Activated CD4-positive, alpha-beta memory T cell treated with anti-CD3 and anti-CD28 coated beads, Interleukin-2, amount 10 ng/mL, durations not matched to agents 7 days and 5 days (primary cell): ENCODE measurements around the gene ACO1. TPM values are rescaled to one million over a fixed set of nuclear protein-coding genes. Genes with fewer than 3 reads are reported as not detected.

ENCODE experiments used
- CTCF ChIA-PET: fragments of 350-600 bp; sonication (Branson Sonifier 250); formaldehyde crosslinking; loops from one replicate; lab custom pipeline; 2021; ENCODE audit warnings: antibody characterized with exemption, inconsistent platforms; lab: Charles Lee
- POLR2A ChIA-PET: fragments of 350-600 bp; sonication (Branson Sonifier 250); formaldehyde crosslinking; loops from one replicate; lab custom pipeline; 2021; ENCODE audit warnings: antibody characterized with exemption; lab: Charles Lee
- DNase-seq: peaks from one replicate; pipeline ENCODE4 v3.0.0-alpha.2; 2020
- H3K27ac Mint-ChIP-seq: one replicate; pipeline ENCODE4 v1.8.0; 2021; ENCODE audit warnings: mild to moderate bottlenecking, mixed read lengths
- H3K27me3 Mint-ChIP-seq: one replicate; pipeline ENCODE4 v1.8.0; 2021; ENCODE audit warnings: mixed read lengths
- H3K36me3 Mint-ChIP-seq: one replicate; pipeline ENCODE4 v1.8.0; 2021; ENCODE audit warnings: low read depth, mixed read lengths
- H3K4me1 Mint-ChIP-seq: one replicate; pipeline ENCODE4 v1.8.0; 2021; ENCODE audit warnings: mixed read lengths
- H3K4me3 Mint-ChIP-seq: one replicate; pipeline ENCODE4 v1.8.0; 2021; ENCODE audit warnings: mild to moderate bottlenecking, mixed read lengths
- H3K9me3 Mint-ChIP-seq: one replicate; pipeline ENCODE4 v1.8.0; 2021; ENCODE audit warnings: mixed read lengths
- total RNA-seq, 2 experiments: library from RNA; stranded (reverse); gene quantifications; one replicate each; pipeline ENCODE4 v1.2.3, GENCODE V29; 2021

Gene ACO1
- total RNA-seq, 2 experiments from 2014 or later, result 6.4 to 6.6 TPM

GRCh38 chr9:32359452-32359851, 25.0 kb upstream of the ACO1 start:
- Mint-ChIP-seq H3K27me3 (peaks cover 17% of the 10 kb centered on the region), H3K36me3 (no peaks in the 10 kb centered on the region), H3K27ac (no peak overlapping the region), H3K9me3 (no peaks in the 10 kb centered on the region), H3K4me3 (no peak overlapping the region), H3K4me1 (no peaks in the 10 kb centered on the region)
- POLR2A ChIA-PET, result no interaction called here
- no peak for DNase-seq
- CTCF ChIA-PET, result no interaction called here

DNA sequence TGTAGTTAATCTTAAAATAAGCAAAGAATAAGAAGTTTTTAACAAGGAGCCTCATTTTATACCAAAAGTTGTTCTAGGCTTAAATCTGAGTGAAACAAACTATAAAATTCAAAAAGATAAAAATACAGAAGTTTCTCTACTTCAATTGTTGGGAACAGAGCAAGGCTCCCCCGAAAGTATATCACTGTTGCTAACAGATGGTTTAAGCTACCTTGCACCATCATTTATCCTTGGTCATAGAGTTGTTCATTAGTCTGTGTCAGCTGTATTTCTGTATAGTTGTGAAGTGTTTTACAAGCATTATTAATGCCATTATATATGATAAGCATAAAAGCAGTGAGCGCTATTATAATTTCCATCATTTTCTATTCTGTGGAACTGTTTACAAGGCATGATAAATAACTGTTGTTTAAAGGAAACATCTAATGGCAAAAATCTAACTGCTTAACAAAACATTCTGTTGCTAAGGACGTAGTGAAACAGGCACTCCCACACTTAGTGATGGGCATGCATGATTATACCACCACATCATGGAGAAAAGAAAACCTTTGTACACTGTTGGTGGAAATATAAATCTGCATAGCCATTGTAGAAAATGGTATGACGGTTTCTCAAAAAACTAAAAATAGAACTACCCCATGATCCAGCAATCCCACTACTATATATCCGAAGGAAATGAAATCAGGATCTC, 23.3 kb upstream of the ACO1 start:
- no peak overlapping the region for H3K4me3 Mint-ChIP-seq
- no peak overlapping the region for H3K27ac Mint-ChIP-seq
- POLR2A ChIA-PET, result no interaction called here
- H3K27me3 Mint-ChIP-seq, result peaks cover 17% of the 10 kb centered on the region
- no peaks in the 10 kb centered on the region for H3K9me3 Mint-ChIP-seq
- DNase-seq, result no peak
- no peaks in the 10 kb centered on the region for H3K36me3 Mint-ChIP-seq
- CTCF ChIA-PET, result no interaction called here
- H3K4me1 Mint-ChIP-seq, result no peaks in the 10 kb centered on the region

DNA sequence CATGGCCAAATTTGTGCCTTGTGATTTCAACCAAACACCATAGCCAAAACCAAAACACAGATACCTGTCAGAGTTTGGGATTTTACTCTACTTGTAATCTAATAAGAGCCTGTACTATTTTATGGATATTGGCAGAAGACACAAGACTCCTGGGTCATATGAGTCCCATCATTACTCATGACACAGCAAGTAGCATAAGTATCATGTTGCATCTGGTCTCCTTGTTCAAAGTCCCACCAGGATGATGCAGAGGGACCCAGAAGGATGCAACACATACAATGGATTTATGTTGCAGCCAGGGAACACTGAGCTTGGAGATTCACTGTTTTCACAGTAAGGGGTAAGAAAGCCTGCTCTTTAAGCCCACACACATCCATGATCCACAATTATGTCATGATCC, 13.2 kb upstream of the ACO1 start:
- H3K9me3 Mint-ChIP-seq, result peaks cover 3% of the 10 kb centered on the region
- H3K4me1 Mint-ChIP-seq, result no peaks in the 10 kb centered on the region
- no peak overlapping the region for H3K4me3 Mint-ChIP-seq
- peaks cover 3% of the 10 kb centered on the region for H3K27me3 Mint-ChIP-seq
- ChIA-PET CTCF (interaction anchor here (2.0 kb wide), 1 partner anchor 8 kb away, joined by 5 read pairs; no protein-coding TSS in a partner anchor), POLR2A (no interaction called here)
- H3K27ac Mint-ChIP-seq, result no peak overlapping the region
- H3K36me3 Mint-ChIP-seq, result no peaks in the 10 kb centered on the region
- DNase-seq, result no peak

DNA sequence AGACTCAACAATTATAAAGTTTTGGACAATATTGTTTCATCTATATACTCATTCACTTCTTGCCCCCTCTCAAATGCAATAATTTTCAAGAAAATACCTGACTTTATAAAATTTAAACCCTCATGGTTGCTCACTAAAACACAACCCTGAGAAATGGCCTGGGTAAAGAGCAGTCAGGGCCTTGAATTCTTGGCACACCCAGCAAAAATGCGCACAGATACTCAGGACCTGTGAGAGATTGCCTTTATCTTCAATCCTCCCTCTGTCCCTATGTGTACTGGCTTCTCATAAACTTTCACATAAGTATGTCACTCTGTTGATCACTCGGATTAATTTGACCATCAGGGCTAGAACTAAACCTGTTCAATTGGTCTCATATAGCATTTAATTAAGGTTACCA, 12.8 kb upstream of the ACO1 start:
- Mint-ChIP-seq H3K27me3 (peaks cover 3% of the 10 kb centered on the region), H3K4me1 (no peaks in the 10 kb centered on the region), H3K4me3 (no peak overlapping the region), H3K36me3 (no peaks in the 10 kb centered on the region), H3K9me3 (peaks cover 3% of the 10 kb centered on the region), H3K27ac (no peak overlapping the region)
- POLR2A ChIA-PET, result no interaction called here
- CTCF ChIA-PET, result interaction anchor here (2.0 kb wide), 1 partner anchor 7 kb away, joined by 5 read pairs; no protein-coding TSS in a partner anchor
- no peak for DNase-seq

GRCh38 chr9:32376285-32376684, 8.2 kb upstream of the ACO1 start:
- Mint-ChIP-seq H3K4me1 (peaks cover 10% of the 10 kb centered on the region), H3K27ac (no peak overlapping the region), H3K36me3 (no peaks in the 10 kb centered on the region), H3K27me3 (peaks cover 15% of the 10 kb centered on the region), H3K4me3 (no peak overlapping the region), H3K9me3 (no peaks in the 10 kb centered on the region)
- CTCF ChIA-PET, result interaction anchor here (0.8 to 5.4 kb wide), 6 partner anchors 22 to 212 kb away, joined by 3 to 416 read pairs (median 12); partner anchors contain the start of genes NDUFB6 and RIGI
- DNase-seq, result no peak
- POLR2A ChIA-PET, result interaction anchor here (0.7 kb wide), 1 partner anchor 204 kb away, joined by 3 read pairs; no protein-coding TSS in a partner anchor

DNA sequence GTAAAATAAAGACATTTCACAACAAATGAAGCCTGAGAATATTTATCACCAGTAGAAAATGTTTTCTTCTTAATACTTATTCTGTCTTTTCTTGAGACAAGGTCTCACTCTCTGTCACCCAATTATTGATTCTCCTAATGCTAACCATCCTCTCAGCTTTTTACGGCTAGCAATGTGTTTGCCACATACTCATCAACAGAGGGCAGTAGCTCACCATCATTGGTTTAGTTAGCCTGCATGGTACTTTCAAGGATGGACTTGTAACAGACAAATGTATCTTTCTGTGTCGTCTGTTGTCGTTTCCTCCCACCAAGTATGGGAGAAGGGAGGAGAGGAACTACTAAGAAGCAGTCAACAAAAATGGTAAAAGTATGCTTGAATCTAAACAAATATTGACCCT, 5.9 kb upstream of the ACO1 start:
- no peak overlapping the region for H3K27ac Mint-ChIP-seq
- CTCF ChIA-PET, result interaction anchor here (0.7 to 5.4 kb wide), 36 partner anchors 8 to 595 kb away, joined by 3 to 416 read pairs (median 5); partner anchors contain the start of genes NDUFB6, RIGI, SMIM27 and TOPORS
- no peak overlapping the region for H3K4me3 Mint-ChIP-seq
- POLR2A ChIA-PET, result interaction anchor here (2.0 to 3.0 kb wide), 3 partner anchors 147 to 201 kb away, joined by 12 to 31 read pairs (median 20); partner anchors contain the start of genes NDUFB6 and RIGI
- peak; percentile 40 for DNase-seq
- H3K27me3 Mint-ChIP-seq, result peaks cover 30% of the 10 kb centered on the region
- H3K36me3 Mint-ChIP-seq, result no peaks in the 10 kb centered on the region
- peaks cover 11% of the 10 kb centered on the region for H3K4me1 Mint-ChIP-seq
- no peaks in the 10 kb centered on the region for H3K9me3 Mint-ChIP-seq

- Mint-ChIP-seq H3K27ac (no peak overlapping the region), H3K4me3 (no peak overlapping the region), H3K27me3 (peaks cover 35% of the 10 kb centered on the region), H3K9me3 (no peaks in the 10 kb centered on the region), H3K36me3 (no peaks in the 10 kb centered on the region), H3K4me1 (peaks cover 16% of the 10 kb centered on the region)
- DNase-seq, result peak; percentile 49
- ChIA-PET CTCF (interaction anchor here (0.7 to 5.4 kb wide), 44 partner anchors 8 to 595 kb away, joined by 3 to 416 read pairs (median 5); partner anchors contain the start of genes NDUFB6, RIGI, SMIM27 and TOPORS), POLR2A (interaction anchor here (0.6 to 3.0 kb wide), 6 partner anchors 50 to 200 kb away, joined by 3 to 31 read pairs (median 8); partner anchors contain the start of genes NDUFB6 and RIGI)
These were observed 5.3 kb upstream of the ACO1 start for GRCh38 chr9:32378993-32379729.

- ChIA-PET CTCF (interaction anchor here (1.5 to 5.4 kb wide), 6 partner anchors 144 to 201 kb away, joined by 3 to 416 read pairs (median 46); partner anchors contain the start of genes NDUFB6, RIGI, SMIM27 and TOPORS), POLR2A (interaction anchor here (1.7 to 3.0 kb wide), 2 partner anchors 191 to 192 kb away, joined by 6 to 31 read pairs; partner anchors contain the start of gene NDUFB6)
- no peak overlapping the region for H3K4me3 Mint-ChIP-seq
- no peak for DNase-seq
- H3K36me3 Mint-ChIP-seq, result no peaks in the 10 kb centered on the region
- no peaks in the 10 kb centered on the region for H3K9me3 Mint-ChIP-seq
- peaks cover 35% of the 10 kb centered on the region for H3K27me3 Mint-ChIP-seq
- H3K27ac Mint-ChIP-seq, result no peak overlapping the region
- peaks cover 18% of the 10 kb centered on the region for H3K4me1 Mint-ChIP-seq
These were observed 3.5 kb upstream of the ACO1 start for GRCh38 chr9:32380944-32381343.

DNA sequence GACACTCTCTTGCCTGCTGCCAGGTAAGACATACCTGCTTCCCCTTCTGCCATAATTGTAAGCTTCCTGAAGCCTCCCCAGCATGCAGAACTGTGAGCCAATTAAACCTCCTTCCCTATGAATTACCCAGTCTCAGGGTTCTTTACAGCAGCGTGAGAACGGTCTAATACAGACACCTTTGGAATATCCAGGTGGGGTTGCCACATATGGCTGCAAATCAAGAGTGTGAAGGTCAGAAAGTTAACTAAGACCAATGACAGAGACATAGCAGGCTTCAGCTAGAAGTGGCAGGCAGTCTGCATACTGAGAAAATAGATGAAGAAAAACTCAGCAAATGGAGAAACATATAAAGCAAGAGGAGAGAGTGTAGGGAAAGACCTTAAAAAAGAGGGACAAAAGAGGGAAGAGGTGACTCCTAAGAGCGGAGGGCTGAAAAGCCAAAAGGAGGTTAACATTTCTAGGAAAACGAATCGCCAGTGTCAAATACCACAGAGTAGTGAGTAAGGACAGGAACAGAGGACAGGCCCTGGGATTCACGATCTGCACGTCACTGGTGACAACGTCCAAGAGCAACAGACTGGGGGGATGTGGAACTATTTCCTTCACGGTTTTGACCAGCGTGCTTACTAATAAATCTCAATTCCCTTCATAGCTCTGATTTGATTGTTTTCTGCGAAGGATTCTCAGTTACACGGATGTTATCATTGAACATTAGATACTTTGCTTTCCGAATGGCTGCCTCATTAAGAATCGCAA, 1.7 kb upstream of the ACO1 start:
- Mint-ChIP-seq H3K36me3 (no peaks in the 10 kb centered on the region), H3K27me3 (peaks cover 35% of the 10 kb centered on the region), H3K4me1 (peaks cover 18% of the 10 kb centered on the region), H3K27ac (no peak overlapping the region), H3K9me3 (no peaks in the 10 kb centered on the region), H3K4me3 (no peak overlapping the region)
- no peak for DNase-seq
- ChIA-PET POLR2A (interaction anchor here (1.7 to 4.4 kb wide), 3 partner anchors 169 to 197 kb away, joined by 4 to 30 read pairs (median 6); partner anchors contain the start of genes SMIM27 and TOPORS), CTCF (interaction anchor here (1.2 to 4.7 kb wide), 6 partner anchors 143 to 199 kb away, joined by 3 to 51 read pairs (median 10); partner anchors contain the start of genes NDUFB6 and RIGI)

DNA sequence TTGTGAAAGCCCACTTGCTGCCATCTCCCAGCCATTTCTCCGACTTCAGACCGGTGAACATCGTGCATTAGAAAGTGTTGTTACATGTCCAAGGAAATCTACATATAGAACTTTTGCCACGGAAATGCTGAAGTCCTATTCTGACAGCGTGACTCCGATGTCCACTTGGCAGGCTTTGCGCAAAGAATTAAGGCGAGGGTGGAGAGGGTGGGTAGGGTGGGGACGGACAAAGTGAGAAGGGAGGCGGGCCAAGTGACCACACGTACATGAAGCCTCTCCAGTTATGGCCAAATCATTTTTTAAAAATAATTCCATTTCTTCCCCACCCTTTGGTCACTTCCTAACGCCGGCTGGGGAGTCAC, 460 bp upstream of the ACO1 start:
- DNase-seq, result no peak
- H3K9me3 Mint-ChIP-seq, result no peaks in the 10 kb centered on the region
- H3K4me3 Mint-ChIP-seq, result peak overlapping the region; percentile 75
- H3K27ac Mint-ChIP-seq, result no peak overlapping the region
- no peaks in the 10 kb centered on the region for H3K36me3 Mint-ChIP-seq
- CTCF ChIA-PET, result interaction anchor here (0.7 to 4.7 kb wide), 7 partner anchors 9 to 204 kb away, joined by 3 to 51 read pairs (median 11); partner anchors contain the start of genes NDUFB6 and RIGI
- POLR2A ChIA-PET, result interaction anchor here (1.0 to 4.4 kb wide), 7 partner anchors 141 to 643 kb away, joined by 3 to 30 read pairs (median 5); partner anchors contain the start of genes NDUFB6, RIGI, SMIM27 and TOPORS
- peaks cover 13% of the 10 kb centered on the region for H3K4me1 Mint-ChIP-seq
- H3K27me3 Mint-ChIP-seq, result peaks cover 35% of the 10 kb centered on the region

DNA sequence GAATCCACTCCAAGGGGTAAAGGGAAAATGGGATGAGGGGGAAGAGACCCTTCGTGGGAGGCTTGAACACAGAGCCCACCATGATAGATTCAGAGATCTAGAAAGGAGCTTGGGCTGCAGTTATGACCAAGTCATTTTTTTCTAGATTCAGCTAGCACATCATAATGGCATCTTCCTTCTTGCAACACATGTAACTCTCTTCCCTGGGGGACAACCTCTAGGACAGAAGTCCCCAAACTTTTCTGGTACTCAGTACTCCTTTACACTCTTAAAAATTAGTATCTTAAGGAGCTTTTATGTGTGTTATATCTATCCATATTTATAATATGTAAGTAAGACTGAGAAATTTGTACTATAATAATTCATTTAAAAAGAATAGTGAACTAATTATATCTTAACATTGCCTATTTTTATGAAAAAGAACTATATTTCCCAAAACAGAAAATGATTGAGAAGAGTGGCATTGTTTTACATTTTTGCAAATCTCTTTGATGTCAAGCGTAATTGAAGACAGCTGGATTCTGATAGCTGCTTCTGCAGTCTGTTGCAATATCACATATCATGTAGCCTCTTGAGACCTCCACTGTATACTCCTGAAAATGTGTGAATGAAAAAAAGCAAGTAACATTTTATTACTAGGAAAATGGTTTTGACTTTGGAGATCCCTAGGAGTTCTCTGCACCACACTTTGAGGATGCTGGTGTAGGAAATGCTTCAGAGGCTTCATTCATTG, 875 bp downstream of the ACO1 start:
- H3K27me3 Mint-ChIP-seq, result peaks cover 31% of the 10 kb centered on the region
- H3K4me1 Mint-ChIP-seq, result peaks cover 8% of the 10 kb centered on the region
- POLR2A ChIA-PET, result interaction anchor here (1.1 to 4.4 kb wide), 7 partner anchors 30 to 642 kb away, joined by 3 to 30 read pairs (median 5); partner anchors contain the start of genes DNAJA1, NDUFB6, RIGI and SMIM27
- H3K9me3 Mint-ChIP-seq, result no peaks in the 10 kb centered on the region
- CTCF ChIA-PET, result interaction anchor here (0.9 to 4.7 kb wide), 7 partner anchors 48 to 204 kb away, joined by 3 to 51 read pairs (median 11); partner anchors contain the start of genes NDUFB6 and RIGI
- no peak overlapping the region for H3K27ac Mint-ChIP-seq
- H3K4me3 Mint-ChIP-seq, result peak overlapping the region; percentile 75
- H3K36me3 Mint-ChIP-seq, result no peaks in the 10 kb centered on the region
- DNase-seq, result no peak
